ENCODE data around the gene WNT10A. TPM values are rescaled to one million over a fixed set of nuclear protein-coding genes. Genes with fewer than 3 reads are reported as not detected.

WNT10A gene
- total and polyA plus RNA-seq, 10 of the 15 experiments (the other 5 are each of a cell fraction or from before 2014, with no cell fraction given) = 0.61 to 45.0 (median 6.9) TPM

- TF ChIP-seq USF1 (IDR thresholded peaks at IDR 0.05; ENCODE audit: borderline replicate concordance, extremely low read length, insufficient read depth, low read depth, low read length) (peak; percentile 38), SMAD1 (IDR thresholded peaks at IDR 0.05; ENCODE audit: low read depth, partially characterized antibody) (no peak)
Observed at GRCh38 chr2:218871345-218872302, 9.0 kb upstream of the WNT10A start (continued).

DNA sequence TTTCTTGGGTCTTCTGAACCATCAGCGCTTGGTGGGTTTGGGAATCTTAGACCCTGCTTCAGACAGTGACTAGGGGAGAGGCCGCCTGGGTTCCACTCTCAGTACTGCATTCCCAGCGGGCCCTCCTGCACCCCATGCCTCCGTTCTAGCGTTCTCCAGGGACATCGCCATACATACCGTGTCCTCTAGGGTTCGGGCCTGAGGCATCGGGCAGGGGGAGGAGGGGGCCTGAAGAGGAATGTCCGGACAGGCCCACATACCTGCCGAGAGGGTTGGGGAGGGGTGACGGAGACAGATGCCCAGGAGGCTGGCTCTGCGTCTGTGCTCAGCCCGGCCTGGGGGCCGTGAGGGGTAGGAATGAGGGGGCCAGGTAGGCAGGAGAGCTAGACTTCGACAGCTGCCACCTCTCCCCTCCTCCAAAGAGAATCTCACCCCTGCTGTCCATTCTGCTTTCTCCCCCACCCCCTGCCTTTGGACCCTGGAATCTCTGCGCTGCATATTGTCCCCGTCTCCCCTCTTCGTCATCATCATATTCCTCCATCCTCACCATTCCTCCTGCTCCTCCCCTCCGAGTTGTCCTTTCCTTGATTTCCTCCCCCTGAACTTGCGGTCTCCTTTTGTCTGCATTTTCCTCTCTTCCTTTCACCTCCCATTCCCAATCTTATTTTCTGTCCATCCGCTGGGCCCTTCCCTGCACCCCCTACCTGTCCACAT, 7.8 kb upstream of the WNT10A start:
- no TSS peak for BruUV-seq (replicated peaks)
- H3K9ac ChIP-seq (ENCODE audit: control insufficient read depth, insufficient read depth, low read length) = no peak overlapping the region
- no peaks in the 10 kb centered on the region for H4K20me1 ChIP-seq (ENCODE audit: control insufficient read depth, insufficient read depth)
- no peak for DNase-seq (ENCODE audit: low read depth, low spot score)
- ChIA-PET RAD21 (ENCODE audit: unreplicated experiment) (interaction anchor here (2.1 to 16.0 kb wide), 2 partner anchors 23 to 25 kb away, joined by 11 to 871 read pairs; no protein-coding TSS in a partner anchor), SMC1A (ENCODE audit: uncharacterized antibody, unreplicated experiment) (interaction anchor here (1.4 kb wide), 1 partner anchor 26 kb away, joined by 5 read pairs; no protein-coding TSS in a partner anchor), CTCF (interaction anchor here (21.9 kb wide), 1 partner anchor 28 kb away, joined by 1364 read pairs; no protein-coding TSS in a partner anchor), POLR2A (interaction anchor here (0.6 to 10.6 kb wide), 2 partner anchors 22 to 388 kb away, joined by 3 to 360 read pairs; no protein-coding TSS in a partner anchor)
- in situ Hi-C loops (cut with MboI) = no loop called here
- 29% methylated on average over 21 of the region's 22 CpGs for WGBS (ENCODE audit: insufficient coverage, insufficient replicate concordance, low lambda C conversion rate, missing lambda C conversion rate)
- no peak for FAIRE-seq
- H3K27ac ChIP-seq (ENCODE audit: control insufficient read depth, insufficient read depth) = no peak overlapping the region
- no peak overlapping the region for H3K4me3 ChIP-seq
- no peak for ATAC-seq
- peaks cover 30% of the 10 kb centered on the region for H3K4me1 ChIP-seq (ENCODE audit: control insufficient read depth, insufficient read depth, low read length)
- no peaks in the 10 kb centered on the region for H3K9me3 ChIP-seq (replicated peaks; ENCODE audit: control insufficient read depth, insufficient read depth, low read length)
- peaks cover 13 to 30% of the 10 kb centered on the region in 2 experiments for H3K27me3 ChIP-seq (replicated peaks in 1 of 2; ENCODE audit: control insufficient read depth in 2 of 2, insufficient read depth in 2 of 2, low read length in 1 of 2)
- H2AFZ ChIP-seq (ENCODE audit: control insufficient read depth, low read depth, low read length) = no peak overlapping the region
- no peaks in the 10 kb centered on the region for H3K79me2 ChIP-seq (ENCODE audit: control insufficient read depth, insufficient read depth, low read length)
- no peaks in the 10 kb centered on the region for H3K36me3 ChIP-seq (ENCODE audit: control insufficient read depth in 2 of 2, insufficient read depth in 2 of 2, low read length in 1 of 2)
- no peak overlapping the region for H3K4me2 ChIP-seq (ENCODE audit: control insufficient read depth, insufficient read depth)
- intact Hi-C loops (cut with micrococcal nuclease; ENCODE audit: unreplicated experiment) = no loop called here
- TF ChIP-seq KDM1A (IDR thresholded peaks at IDR 0.05; ENCODE audit: borderline replicate concordance) (no peak), FOXM1 (IDR thresholded peaks at IDR 0.05; ENCODE audit: low read depth, low read length) (no peak), CUX1 (IDR thresholded peaks at IDR 0.05; ENCODE audit: insufficient replicate concordance, low read depth, low read length) (no peak), BCLAF1 (IDR thresholded peaks at IDR 0.05) (no peak), SP1 (IDR thresholded peaks at IDR 0.05; ENCODE audit: low read depth, low read length) (no peak), STAT1 (conservative IDR thresholded peaks at IDR 0.05) (no peak), NFIC (IDR thresholded peaks at IDR 0.05; ENCODE audit: low read depth, low read length) (no peak), KAT2A (conservative IDR thresholded peaks at IDR 0.05; ENCODE audit: control insufficient read depth, low read depth, low read length) (no peak)

Data from GM12878 (cell line).